NT2/D1 (cell line): ENCODE measurements around the gene ZNF33A.

Source experiments
- SUZ12 ChIP-seq: IDR thresholded peaks from 2 replicates; pipeline ENCODE4 v1.6.1; 2011; ENCODE audit not compliant: insufficient read length, insufficient read depth; ENCODE audit errors: extremely low read depth
- ZNF274 ChIP-seq: IDR thresholded peaks from 2 replicates; pipeline ENCODE4 v1.6.1; 2011; ENCODE audit warnings: mild to moderate bottlenecking, low read depth, low read length

GRCh38 chr10:38038932-38039245 is 28.4 kb downstream of the ZNF33A start:
- TF ChIP-seq ZNF274 = no peak
- TF ChIP-seq SUZ12 = no peak
